22Rv1 (cell line): ENCODE data around the gene TLCD5.

Experiments used
- H3K27ac ChIP-seq: fragments of 450-650 bp; 2 replicates; pipeline ENCODE4 v1.5.1; 2017
- ZFX ChIP-seq: fragments of 450-650 bp; IDR thresholded peaks from 2 replicates; pipeline ENCODE4 v1.6.1; 2017; ENCODE audit warnings: antibody characterized with exemption, borderline replicate concordance
- TF ChIP-seq, protein P1 (sequence below): fragments of 450-650 bp; IDR thresholded peaks from 2 replicates; pipeline ENCODE4 v1.5.1; 2017; ENCODE audit warnings: mild to moderate bottlenecking

TLCD5 gene

DNA sequence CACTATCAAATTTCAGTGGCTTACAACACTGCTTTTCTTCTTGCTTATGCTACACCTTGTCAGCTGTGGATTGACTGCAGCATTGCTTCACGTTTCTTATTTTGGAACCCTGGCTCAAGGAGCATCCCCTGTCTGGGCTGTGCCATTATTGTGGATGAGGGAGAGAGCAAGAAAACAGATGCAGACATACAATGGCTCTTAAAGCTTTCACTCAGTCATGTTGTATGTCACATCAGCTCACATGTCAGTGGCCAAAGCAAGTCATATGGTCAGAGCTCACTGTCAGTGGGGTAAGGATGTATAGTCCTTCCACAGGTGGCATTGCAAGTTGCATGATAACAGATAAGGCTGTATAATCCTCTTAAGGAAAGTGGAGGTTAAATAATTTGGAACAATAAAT is 21.1 kb downstream of the TLCD5 start:
- TF ChIP-seq, protein P1, sequence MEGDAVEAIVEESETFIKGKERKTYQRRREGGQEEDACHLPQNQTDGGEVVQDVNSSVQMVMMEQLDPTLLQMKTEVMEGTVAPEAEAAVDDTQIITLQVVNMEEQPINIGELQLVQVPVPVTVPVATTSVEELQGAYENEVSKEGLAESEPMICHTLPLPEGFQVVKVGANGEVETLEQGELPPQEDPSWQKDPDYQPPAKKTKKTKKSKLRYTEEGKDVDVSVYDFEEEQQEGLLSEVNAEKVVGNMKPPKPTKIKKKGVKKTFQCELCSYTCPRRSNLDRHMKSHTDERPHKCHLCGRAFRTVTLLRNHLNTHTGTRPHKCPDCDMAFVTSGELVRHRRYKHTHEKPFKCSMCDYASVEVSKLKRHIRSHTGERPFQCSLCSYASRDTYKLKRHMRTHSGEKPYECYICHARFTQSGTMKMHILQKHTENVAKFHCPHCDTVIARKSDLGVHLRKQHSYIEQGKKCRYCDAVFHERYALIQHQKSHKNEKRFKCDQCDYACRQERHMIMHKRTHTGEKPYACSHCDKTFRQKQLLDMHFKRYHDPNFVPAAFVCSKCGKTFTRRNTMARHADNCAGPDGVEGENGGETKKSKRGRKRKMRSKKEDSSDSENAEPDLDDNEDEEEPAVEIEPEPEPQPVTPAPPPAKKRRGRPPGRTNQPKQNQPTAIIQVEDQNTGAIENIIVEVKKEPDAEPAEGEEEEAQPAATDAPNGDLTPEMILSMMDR = no peak
- no peak for TF ChIP-seq ZFX
- no peak overlapping the region for H3K27ac ChIP-seq

DNA sequence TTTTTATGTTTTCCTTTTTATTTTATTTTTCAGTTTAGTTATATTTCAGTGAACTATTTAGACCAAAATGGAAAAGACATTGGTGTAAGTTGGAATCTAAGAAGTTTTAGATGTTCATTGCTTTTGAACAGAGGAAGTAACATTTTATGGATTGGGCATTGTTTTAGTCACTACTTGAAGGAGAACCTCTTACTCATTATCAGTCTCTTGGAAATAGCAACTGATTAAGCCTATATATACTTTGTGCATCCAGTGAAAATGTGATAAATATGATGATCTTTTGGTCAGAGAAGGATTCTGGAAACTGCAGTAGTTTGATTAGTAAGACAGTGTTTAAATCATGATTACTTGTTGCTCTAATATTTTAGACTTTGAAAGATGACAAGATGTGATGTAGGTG is 25.5 kb downstream of the TLCD5 start:
- H3K27ac ChIP-seq = no peak overlapping the region
- TF ChIP-seq, protein P1 = no peak
- no peak for TF ChIP-seq ZFX

DNA sequence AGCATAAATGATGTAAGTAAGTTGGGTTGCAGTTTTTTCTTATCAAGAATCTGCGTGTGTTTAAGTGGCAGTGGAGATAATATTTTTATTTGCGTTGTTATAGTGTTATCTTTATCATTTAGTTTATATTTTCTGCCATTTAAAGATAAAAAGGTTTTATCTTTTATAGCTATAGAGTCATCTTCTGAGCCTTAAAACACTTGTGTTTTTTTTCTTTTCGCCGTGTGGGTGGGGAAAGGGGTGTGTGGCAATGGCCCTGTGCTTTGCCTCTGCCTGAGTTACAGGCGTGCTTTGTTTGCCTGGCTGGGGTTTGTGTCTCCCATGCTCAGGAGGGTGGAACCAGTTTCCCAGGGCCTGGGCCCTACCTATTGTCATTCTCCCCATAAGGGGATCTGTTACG is 27.3 kb downstream of the TLCD5 start:
- H3K27ac ChIP-seq = no peak overlapping the region
- TF ChIP-seq, protein P1 = no peak
- no peak for TF ChIP-seq ZFX

DNA sequence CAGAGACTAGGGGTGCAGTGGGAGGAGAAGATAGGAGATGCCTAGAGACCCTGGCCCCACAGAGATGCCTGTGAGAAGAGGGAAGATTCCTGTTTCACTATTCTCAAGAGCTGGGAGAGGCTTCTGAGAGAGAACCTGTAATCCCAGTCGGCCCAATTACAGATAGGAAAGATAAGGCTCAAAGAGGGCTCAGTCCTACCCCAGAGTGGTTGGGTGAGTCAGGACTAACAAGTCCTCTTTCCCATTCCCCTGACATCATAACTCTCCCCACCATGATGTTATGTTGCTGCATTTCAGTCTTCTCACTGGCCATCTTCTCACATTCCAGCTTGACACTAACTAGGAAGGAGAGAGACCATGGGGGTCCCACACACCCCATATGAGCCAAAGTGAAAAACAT is 29.0 kb downstream of the TLCD5 start:
- no peak for TF ChIP-seq ZFX
- TF ChIP-seq, protein P1 = no peak
- H3K27ac ChIP-seq = no peak overlapping the region

DNA sequence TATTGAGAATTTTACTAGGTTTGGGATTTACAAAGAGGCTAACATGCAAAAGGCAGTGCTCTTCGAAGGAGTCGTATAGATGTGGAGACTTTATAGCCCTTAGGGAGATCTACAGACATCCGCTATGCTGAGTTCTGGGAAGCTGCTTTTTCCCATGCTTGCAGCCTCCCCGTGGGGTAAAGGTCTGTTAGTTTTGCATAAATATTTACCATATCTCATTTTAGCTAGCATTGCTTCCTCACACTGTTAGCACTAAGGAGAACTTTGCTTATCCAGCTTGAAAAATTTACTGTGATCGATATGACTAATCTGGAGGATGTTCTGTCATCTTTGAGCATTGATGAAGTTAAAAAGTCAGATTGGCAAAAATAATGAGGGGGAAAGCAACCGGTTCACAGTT is 29.7 kb downstream of the TLCD5 start:
- H3K27ac ChIP-seq = no peak overlapping the region
- TF ChIP-seq, protein P1 = no peak
- no peak for TF ChIP-seq ZFX

DNA sequence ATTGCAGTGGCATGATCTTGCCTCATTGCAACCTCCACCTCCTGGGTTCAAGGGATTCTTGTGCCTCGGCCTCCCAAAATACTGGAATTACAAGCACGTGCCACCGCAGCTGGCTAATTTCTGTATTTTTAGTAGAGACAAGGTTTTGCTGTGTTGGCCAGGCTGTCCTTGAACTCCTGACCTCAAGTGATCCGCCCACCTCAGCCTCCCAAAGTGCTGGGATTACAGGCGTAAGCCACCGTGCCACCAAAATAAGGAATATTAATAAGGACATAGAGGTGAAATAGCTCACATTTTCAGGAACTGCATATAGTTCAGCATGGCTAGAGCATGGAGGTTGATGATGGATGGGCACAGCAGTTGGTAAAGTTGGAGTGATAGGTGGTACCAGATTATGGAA is 32.5 kb downstream of the TLCD5 start:
- H3K27ac ChIP-seq = no peak overlapping the region
- no peak for TF ChIP-seq ZFX
- TF ChIP-seq, protein P1 = no peak

DNA sequence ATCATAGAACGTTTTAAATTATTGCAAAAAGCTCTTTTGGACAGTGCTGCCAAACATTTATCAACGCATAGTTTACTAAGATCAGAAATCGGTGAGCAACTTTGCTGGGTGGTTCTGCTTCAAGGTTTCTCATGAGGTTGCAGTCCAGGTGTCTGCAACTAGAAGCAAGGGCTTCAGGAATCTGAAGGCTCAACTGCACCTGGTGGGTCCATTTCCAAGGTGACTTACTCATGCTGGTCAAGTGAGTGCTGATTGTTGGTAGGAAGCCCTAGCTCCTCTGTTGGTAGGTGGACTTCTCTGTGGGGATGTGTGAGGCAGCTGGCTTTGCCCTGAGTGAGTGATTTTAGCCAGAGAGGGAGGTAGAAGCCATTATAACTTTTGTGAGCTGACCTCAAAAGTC is 33.6 kb downstream of the TLCD5 start:
- TF ChIP-seq ZFX = no peak
- TF ChIP-seq, protein P1 = no peak
- no peak overlapping the region for H3K27ac ChIP-seq
